HG02938 (cell line): ENCODE results near the gene GMFB.
"Not testable (repeated sequence)": the region's sequence is repeated elsewhere in the genome, so short reads cannot be mapped to it uniquely, and the experiment has no call there.

Experiments used
- ATAC-seq: cut with Tn5 transposase; IDR thresholded peaks from one replicate; pipeline ENCODE4 v1.9.1; 2021; ENCODE audit warnings: mild to moderate bottlenecking, moderate library complexity; ENCODE audit not compliant: unreplicated experiment

GMFB gene

GRCh38 chr14:54462048-54462447, 26.7 kb downstream of the GMFB start:
- ATAC-seq = no peak

- ATAC-seq = no peak
These were observed 29.7 kb downstream of the GMFB start for GRCh38 chr14:54459106-54459505.

- ATAC-seq = not testable (repeated sequence)
These were observed 30.2 kb downstream of the GMFB start for GRCh38 chr14:54458536-54458935.

- no peak for ATAC-seq
These were observed 31.2 kb downstream of the GMFB start for GRCh38 chr14:54457609-54457996.

GRCh38 chr14:54456820-54457608, 31.8 kb downstream of the GMFB start:
- not testable (repeated sequence) for ATAC-seq

- ATAC-seq = no peak
These were observed 33.4 kb downstream of the GMFB start for GRCh38 chr14:54455363-54455762.

- not testable (repeated sequence) for ATAC-seq
These were observed 34.8 kb downstream of the GMFB start for GRCh38 chr14:54453990-54454389.

- no peak for ATAC-seq
These were observed 35.5 kb downstream of the GMFB start for GRCh38 chr14:54453252-54453651.

GRCh38 chr14:54451961-54452360, 36.8 kb downstream of the GMFB start:
- no peak for ATAC-seq

- ATAC-seq = no peak
These were observed 37.6 kb downstream of the GMFB start for GRCh38 chr14:54451121-54451601.

GRCh38 chr14:54450535-54450934, 38.2 kb downstream of the GMFB start:
- no peak for ATAC-seq

GRCh38 chr14:54447231-54447692, 41.5 kb downstream of the GMFB start:
- ATAC-seq = no peak

- no peak for ATAC-seq
These were observed 42.6 kb downstream of the GMFB start for GRCh38 chr14:54446161-54446693.

- no peak for ATAC-seq
These were observed 44.1 kb downstream of the GMFB start for GRCh38 chr14:54444681-54445080.

GRCh38 chr14:54443981-54444380, 44.8 kb downstream of the GMFB start:
- no peak for ATAC-seq

- ATAC-seq = not testable (repeated sequence)
These were observed 45.8 kb downstream of the GMFB start for GRCh38 chr14:54442961-54443360.

- ATAC-seq = peak; percentile 95
These were observed 47.6 kb downstream of the GMFB start, which contains the start of gene CNIH1 for GRCh38 chr14:54440873-54441868. TSS of gene CNIH1 (minus strand) at chr14:54441374. CDS start at chr14:54441327, 47 bp downstream.

GRCh38 chr14:54440476-54440872, 48.3 kb downstream of the GMFB start:
- ATAC-seq = no peak

GRCh38 chr14:54440037-54440436, 48.7 kb downstream of the GMFB start:
- ATAC-seq = no peak

- ATAC-seq = no peak
These were observed 50.1 kb downstream of the GMFB start for GRCh38 chr14:54438703-54439102.

GRCh38 chr14:54437954-54438353, 50.8 kb downstream of the GMFB start:
- ATAC-seq = not testable (repeated sequence)
